HG03520 (cell line): ENCODE data around the gene ATP1B2.
"Not testable (repeated sequence)": the region's sequence is repeated elsewhere in the genome, so short reads cannot be mapped to it uniquely, and the experiment has no call there.

Source experiments
- ATAC-seq: cut with Tn5 transposase; IDR thresholded peaks from one replicate; pipeline ENCODE4 v1.9.1; 2021; ENCODE audit warnings: mild to moderate bottlenecking, moderate library complexity; ENCODE audit not compliant: unreplicated experiment

ATP1B2 gene

DNA sequence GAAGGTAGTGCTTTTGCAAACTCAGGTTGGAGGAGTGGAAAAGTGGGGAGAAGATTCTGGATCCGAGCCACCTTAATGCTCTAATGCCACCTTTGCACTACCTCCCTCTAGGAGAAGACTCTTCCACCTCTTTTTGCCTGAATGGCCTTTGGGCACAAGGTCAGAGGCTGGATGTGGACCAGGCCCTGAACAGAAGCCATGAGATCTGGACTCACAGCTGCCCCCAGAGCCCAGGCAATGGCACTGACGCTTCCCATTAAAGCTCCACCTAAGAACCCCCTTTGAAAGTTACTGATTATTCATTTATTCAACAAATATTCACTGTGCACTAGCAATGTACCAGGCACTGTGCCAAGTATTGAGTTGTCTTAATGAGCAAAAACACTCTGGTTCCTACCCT, 17.6 kb upstream of the ATP1B2 start:
- ATAC-seq = no peak

DNA sequence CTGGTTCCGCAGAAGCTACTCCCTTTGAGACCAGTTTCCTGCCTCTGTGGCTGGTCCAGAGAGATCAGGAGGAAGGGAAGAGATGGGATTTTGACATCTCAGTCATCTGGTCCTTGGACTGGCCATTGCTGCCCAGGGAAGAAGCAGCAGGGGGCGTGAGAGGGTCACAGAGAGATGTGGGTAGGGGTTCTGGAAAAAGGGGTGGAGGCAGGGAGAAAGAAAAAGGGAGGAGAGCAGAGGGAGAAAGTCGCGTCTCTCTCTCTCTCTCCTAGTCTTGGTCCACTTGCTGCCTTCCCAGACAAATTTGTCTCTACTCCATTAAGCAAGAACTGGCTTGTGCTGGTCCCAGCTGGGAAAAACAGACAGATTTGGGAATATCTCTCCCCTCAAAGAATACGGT, 16.3 kb upstream of the ATP1B2 start:
- no peak for ATAC-seq

DNA sequence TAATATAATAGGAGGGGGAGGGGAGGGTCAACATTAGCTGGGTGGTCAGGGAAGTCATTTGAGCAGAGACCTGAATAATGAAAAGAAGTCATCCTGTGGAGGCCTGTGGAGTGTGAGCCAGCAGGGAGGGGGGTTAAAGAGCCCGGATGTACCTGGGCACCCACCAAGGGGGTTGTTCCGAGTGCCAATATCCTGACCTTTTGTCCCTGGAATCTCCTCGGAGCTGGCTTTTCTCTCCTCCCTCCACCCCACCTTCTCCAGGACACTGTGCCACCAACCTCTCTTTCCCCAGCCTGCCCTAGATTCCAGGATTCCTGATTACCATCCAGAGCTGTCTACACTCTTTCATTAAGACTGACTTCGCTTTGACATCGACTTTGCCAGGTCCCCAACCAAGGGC, 14.6 kb upstream of the ATP1B2 start:
- ATAC-seq = no peak

- ATAC-seq = no peak
These were observed 9.9 kb upstream of the ATP1B2 start for GRCh38 chr17:7640783-7641182.

- not testable (repeated sequence) for ATAC-seq
These were observed 9.1 kb upstream of the ATP1B2 start for GRCh38 chr17:7641635-7642034.

DNA sequence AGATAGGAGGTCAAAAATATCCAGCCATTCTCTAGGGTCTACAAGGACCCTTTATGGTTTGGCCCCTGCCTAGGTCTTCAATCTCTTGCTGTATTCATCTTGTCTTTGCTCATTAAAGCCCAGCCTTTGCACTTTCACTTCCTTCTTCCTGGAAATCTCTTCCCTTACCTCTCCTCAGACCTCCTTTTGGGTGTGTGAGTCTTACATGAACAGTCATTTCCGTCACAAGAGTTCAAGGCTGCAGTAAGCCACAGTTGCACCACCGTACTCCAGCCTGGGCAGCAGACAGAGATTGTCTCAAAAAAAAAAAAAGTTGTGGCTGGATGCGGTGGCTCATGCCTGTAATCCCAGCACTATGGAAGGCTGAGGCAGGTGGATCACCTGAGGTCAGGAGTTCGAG, 6.0 kb upstream of the ATP1B2 start:
- ATAC-seq = no peak

DNA sequence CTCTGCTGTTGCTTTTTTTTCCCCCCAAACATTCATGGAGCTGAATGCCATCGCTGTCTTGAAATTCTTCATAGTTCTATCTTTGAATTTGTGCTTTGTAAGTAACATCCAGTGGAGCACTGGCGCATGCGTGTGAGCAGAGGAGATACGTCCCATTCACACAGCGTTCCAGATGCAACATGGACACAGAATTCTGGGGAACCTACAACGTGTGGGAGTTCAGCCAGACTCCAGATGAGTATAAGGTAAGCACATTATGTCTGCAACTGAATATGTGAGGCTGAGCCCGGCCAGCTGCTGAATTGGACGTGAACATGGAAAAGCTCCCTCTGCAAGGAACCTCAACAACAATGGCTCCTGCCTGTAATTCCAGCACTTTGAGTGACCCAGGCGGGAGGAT, 4.3 kb upstream of the ATP1B2 start:
- no peak for ATAC-seq

- ATAC-seq = no peak
These were observed 3.7 kb upstream of the ATP1B2 start for GRCh38 chr17:7647018-7647417.

DNA sequence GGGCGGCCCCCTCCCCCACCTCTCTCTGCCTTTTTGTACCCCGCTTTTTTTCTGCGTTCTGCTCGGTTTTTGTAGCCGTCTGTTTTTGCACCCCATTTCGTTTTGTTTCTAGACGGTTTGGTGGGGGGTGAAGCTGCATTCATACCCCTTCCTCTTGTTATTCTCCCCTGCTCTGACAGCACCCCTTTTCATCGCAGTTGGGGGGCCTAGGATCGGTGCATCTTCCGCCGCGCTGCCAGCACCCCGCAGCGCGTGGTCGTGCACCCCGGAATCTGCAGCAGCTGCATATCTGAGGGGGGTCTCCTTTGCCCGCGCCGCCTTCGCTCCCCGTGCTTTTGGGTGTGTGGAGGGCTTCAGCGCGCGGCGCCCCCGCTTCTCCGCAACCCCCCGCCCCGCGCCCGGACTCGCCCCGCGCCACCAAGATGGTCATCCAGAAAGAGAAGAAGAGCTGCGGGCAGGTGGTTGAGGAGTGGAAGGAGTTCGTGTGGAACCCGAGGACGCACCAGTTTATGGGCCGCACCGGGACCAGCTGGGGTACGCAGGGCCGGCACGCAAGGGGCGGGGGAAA, 455 bp downstream of the ATP1B2 start:
- ATAC-seq = no peak

DNA sequence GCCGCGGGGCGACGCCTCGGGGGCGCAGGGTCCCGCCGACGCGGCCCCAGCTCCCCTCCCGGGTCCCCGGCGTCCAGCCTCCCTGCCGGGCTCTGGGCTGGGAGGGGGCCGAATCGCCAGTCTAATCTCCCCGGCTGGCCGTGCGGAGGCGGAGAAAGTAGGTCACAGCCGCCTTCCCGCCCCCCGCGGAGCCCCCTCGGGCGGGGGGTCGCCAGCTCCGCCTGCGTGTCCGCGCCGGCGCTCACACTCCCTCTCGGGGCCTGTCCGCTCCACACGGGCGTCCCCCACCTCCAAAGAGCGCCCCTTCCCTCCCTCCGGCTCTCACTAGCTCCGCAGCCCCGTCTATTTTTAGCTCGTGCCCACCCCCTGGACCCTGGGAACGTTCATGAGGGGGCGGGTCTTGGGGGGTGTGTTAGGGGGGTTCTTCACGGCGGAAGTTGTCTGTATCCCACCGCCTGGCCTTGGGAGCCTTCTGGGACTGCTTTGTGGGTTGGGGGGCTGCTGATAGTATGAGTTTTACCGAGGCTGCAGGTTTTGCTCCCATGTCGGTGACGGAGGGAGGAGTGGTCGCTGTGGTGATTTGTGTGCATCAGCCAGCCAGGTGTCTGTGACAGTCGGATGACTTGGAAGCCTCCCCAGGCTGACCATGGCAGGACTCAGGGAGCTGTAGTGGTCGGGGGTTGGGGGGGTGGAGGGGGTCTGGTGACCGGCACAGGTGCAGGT, 1.1 kb downstream of the ATP1B2 start:
- ATAC-seq = no peak

DNA sequence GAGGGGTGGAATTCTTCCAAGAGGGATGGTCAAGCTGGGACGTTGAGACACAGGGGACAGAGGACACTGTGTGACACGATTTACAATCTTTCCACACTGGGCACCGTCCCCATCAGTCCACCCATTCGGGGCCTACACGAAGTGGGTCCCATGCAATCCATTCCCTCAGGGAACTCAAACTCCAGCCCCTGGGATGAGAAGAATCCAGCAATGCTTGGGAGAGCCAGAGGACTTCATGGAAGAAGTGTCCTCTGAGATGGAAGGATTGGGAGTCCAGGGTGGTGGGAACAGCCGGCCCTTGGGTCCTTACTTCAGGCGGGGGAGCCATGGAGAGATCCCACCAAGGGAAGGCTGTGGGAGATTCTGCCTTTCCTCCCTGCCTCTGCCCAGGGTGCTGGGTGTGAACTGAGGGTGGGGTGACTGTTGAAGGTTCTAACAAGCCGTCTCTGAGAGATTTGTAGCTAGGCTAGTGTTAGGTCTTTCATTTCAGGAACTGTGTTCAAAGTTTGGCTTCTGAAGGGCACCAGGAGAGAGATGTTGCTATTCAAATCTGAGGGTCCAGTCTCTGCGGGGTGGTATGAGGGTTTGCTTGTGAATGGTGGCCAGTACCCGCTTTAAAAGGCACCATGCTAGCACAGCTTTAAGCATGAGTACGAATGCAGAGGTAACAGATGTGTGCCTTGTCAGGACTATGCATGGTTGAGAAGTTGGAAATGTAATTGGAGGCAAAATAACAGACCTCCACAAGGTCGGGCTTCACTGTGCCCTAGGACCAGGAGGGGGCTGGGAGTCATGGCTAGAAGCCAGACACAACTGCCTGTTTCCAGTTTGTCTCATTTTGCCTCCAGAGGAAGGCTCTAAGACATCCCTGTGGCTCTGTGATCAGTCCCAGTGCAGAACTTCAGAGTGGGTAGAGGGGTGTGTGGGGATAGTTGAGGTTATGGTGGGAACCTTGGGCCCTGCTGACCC, 1.9 kb downstream of the ATP1B2 start:
- ATAC-seq = no peak

GRCh38 chr17:7654832-7655540, 4.3 kb downstream of the ATP1B2 start:
- no peak for ATAC-seq

GRCh38 chr17:7655541-7655840, 4.8 kb downstream of the ATP1B2 start:
- no peak for ATAC-seq

- no peak for ATAC-seq
These were observed 6.4 kb downstream of the ATP1B2 start for GRCh38 chr17:7656958-7657609.

DNA sequence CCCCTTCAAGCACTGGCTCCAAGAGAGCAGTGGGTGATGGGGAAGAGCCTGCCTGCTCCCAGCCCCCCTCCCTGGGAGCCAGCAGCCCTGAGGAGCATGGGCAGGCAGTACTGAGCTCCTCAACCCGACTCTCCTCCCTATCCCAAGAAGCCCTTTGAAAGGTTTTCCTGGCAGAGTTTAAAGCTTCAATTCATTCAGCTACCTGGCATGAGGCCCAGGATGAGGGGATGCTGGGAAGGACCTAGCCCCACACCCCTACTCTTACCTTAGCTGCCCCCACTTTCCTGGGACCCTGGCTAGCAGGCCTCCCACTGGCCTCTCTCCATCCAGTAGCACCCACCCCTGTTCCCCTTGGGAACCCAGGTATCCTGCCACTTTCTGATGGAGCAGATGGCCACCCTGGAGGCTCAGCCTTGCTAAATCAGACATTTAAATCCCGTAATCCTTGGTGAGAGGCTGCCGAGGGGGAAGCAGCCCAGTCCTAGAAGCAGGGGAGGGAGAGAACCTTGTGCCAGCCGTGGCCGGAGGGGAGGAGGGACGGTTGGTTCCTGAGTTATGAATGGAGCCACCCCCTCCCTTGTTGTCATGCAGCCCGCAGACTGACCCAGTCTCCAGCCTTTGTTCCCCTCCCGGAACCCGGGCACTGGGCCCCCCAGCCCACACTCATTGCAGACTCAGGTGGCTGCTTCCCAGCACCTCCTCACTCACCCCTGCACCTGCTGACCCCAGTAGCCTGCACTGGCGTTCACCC, 17.1 kb downstream of the ATP1B2 start:
- no peak for ATAC-seq

GRCh38 chr17:7668482-7668881, 17.8 kb downstream of the ATP1B2 start:
- no peak for ATAC-seq

DNA sequence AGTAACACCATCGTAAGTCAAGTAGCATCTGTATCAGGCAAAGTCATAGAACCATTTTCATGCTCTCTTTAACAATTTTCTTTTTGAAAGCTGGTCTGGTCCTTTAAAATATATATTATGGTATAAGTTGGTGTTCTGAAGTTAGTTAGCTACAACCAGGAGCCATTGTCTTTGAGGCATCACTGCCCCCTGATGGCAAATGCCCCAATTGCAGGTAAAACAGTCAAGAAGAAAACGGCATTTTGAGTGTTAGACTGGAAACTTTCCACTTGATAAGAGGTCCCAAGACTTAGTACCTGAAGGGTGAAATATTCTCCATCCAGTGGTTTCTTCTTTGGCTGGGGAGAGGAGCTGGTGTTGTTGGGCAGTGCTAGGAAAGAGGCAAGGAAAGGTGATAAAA, 22.5 kb downstream of the ATP1B2 start:
- ATAC-seq = no peak

GRCh38 chr17:7674934-7675333, 24.2 kb downstream of the ATP1B2 start:
- no peak for ATAC-seq

DNA sequence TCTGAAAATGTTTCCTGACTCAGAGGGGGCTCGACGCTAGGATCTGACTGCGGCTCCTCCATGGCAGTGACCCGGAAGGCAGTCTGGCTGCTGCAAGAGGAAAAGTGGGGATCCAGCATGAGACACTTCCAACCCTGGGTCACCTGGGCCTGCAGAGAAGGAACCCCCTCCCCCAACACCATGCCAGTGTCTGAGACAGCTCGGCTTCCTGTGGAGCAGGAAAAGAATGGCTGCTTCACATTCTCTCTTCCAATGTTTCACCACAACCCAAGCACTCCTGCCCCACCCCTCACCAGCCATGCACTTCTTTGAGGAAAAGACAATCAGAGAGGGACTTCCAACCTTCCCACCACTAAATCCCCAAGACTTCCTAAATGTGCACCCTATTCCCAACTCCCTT, 25.8 kb downstream of the ATP1B2 start:
- no peak for ATAC-seq

DNA sequence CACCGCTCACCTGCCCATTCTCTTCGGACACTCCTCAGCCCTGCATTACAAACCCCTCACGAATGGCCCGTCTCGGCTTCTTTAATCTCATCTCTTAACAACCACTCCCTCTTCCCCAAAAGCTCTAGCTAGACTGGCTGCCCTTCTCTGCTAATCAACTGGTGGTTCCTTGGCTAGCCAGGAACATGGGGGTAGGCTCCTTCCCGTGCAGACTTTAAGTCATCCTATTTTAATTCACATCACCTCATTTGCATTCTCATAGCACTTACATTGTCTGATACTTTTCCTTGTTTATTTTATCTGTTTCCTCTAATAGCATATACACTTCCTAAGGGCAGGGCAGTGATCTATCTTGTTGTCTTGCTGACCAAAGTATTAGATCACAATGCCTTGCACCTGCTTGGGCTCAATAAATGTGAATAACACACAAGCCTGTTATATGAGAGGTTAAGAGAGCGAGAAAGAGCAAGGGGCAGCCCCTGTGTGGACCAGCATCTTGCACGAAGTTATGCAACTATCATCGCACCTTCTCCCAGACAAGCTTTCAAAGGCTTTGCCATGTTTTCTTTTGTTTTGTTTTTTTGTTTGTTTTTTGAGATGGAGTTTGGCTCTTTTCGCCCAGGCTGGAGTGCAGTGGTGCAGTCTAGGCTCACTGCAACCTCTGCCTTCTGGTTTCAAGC, 26.8 kb downstream of the ATP1B2 start:
- no peak for ATAC-seq
